ENCODE results near the gene SLCO1B3. TPM values are rescaled to one million over a fixed set of nuclear protein-coding genes. Genes with fewer than 3 reads are reported as not detected.
"Not testable (repeated sequence)": the region's sequence is repeated elsewhere in the genome, so short reads cannot be mapped to it uniquely, and the experiment has no call there.

SLCO1B3 gene
- not detected for total RNA-seq

GRCh38 chr12:20810487-20810886, at the start of gene SLCO1B3:
Gene SLCO1B3, plus strand, starts transcription at chr12:20810705. Its CDS starts 5,034 bp downstream, at chr12:20815739.
- no peaks in the 10 kb centered on the region for H3K9me3 Mint-ChIP-seq
- H3K27ac Mint-ChIP-seq = no peak within 1 kb of the TSS
- H3K36me3 Mint-ChIP-seq = no peaks in the 10 kb centered on the region
- ATAC-seq = no peak
- no peak for DNase-seq (ENCODE audit: low spot score in 2 of 2)

GRCh38 chr12:20777420-20777819, 33.1 kb upstream of the SLCO1B3 start:
- DNase-seq (ENCODE audit: low spot score in 2 of 2) = no peak
- no peak for ATAC-seq
- Mint-ChIP-seq H3K36me3 (no peaks in the 10 kb centered on the region), H3K27ac (no peak overlapping the region), H3K9me3 (peaks cover 0 to 12% of the 10 kb centered on the region in 2 donors)

- H3K9me3 Mint-ChIP-seq = peaks cover 0 to 12% of the 10 kb centered on the region in 2 donors
- no peak for DNase-seq (ENCODE audit: low spot score in 2 of 2)
- ATAC-seq = no peak
- H3K36me3 Mint-ChIP-seq = no peaks in the 10 kb centered on the region
- H3K27ac Mint-ChIP-seq = no peak overlapping the region
Observed at GRCh38 chr12:20778969-20779368, 31.5 kb upstream of the SLCO1B3 start.

GRCh38 chr12:20779971-20780370, 30.5 kb upstream of the SLCO1B3 start:
- not testable (repeated sequence) for H3K36me3 Mint-ChIP-seq; H3K27ac Mint-ChIP-seq; DNase-seq (ENCODE audit: low spot score in 2 of 2); ATAC-seq
- H3K9me3 Mint-ChIP-seq = peaks cover 0 to 12% of the 10 kb centered on the region in 2 donors

GRCh38 chr12:20783796-20784357, 26.6 kb upstream of the SLCO1B3 start:
- not testable (repeated sequence) for DNase-seq (ENCODE audit: low spot score in 2 of 2); H3K36me3 Mint-ChIP-seq; H3K27ac Mint-ChIP-seq; ATAC-seq; H3K9me3 Mint-ChIP-seq

GRCh38 chr12:20792971-20793370, 17.5 kb upstream of the SLCO1B3 start:
- DNase-seq (ENCODE audit: low spot score in 2 of 2) = no peak
- no peak for ATAC-seq
- H3K9me3 Mint-ChIP-seq = peaks cover 8 to 10% of the 10 kb centered on the region in 2 donors
- H3K27ac Mint-ChIP-seq = no peak overlapping the region
- no peaks in the 10 kb centered on the region for H3K36me3 Mint-ChIP-seq

- Mint-ChIP-seq H3K36me3 (no peaks in the 10 kb centered on the region), H3K9me3 (peaks cover 0 to 3% of the 10 kb centered on the region in 2 donors), H3K27ac (no peak overlapping the region)
- DNase-seq (ENCODE audit: low spot score in 2 of 2) (no peak), ATAC-seq (no peak)
Observed at GRCh38 chr12:20798554-20798953, 12.0 kb upstream of the SLCO1B3 start.

GRCh38 chr12:20800160-20800559, 10.3 kb upstream of the SLCO1B3 start:
- no peaks in the 10 kb centered on the region for H3K9me3 Mint-ChIP-seq
- H3K36me3 Mint-ChIP-seq = no peaks in the 10 kb centered on the region
- no peak for DNase-seq (ENCODE audit: low spot score in 2 of 2)
- no peak for ATAC-seq
- no peak overlapping the region for H3K27ac Mint-ChIP-seq

- DNase-seq (ENCODE audit: low spot score in 2 of 2) (no peak), ATAC-seq (no peak)
- Mint-ChIP-seq H3K9me3 (no peaks in the 10 kb centered on the region), H3K27ac (no peak overlapping the region), H3K36me3 (no peaks in the 10 kb centered on the region)
Observed at GRCh38 chr12:20801035-20801434, 9.5 kb upstream of the SLCO1B3 start.

GRCh38 chr12:20805921-20806320, 4.6 kb upstream of the SLCO1B3 start:
- Mint-ChIP-seq H3K9me3 (no peaks in the 10 kb centered on the region), H3K36me3 (no peaks in the 10 kb centered on the region), H3K27ac (no peak overlapping the region)
- no peak for DNase-seq (ENCODE audit: low spot score in 2 of 2)
- no peak for ATAC-seq

- no peaks in the 10 kb centered on the region for H3K36me3 Mint-ChIP-seq
- H3K27ac Mint-ChIP-seq = no peak overlapping the region
- H3K9me3 Mint-ChIP-seq = no peaks in the 10 kb centered on the region
- ATAC-seq = no peak
- no peak for DNase-seq (ENCODE audit: low spot score in 2 of 2)
Observed at GRCh38 chr12:20807192-20808080, 3.1 kb upstream of the SLCO1B3 start.

- Mint-ChIP-seq H3K9me3 (no peaks in the 10 kb centered on the region), H3K36me3 (no peaks in the 10 kb centered on the region), H3K27ac (no peak overlapping the region)
- DNase-seq (ENCODE audit: low spot score in 2 of 2) (no peak), ATAC-seq (no peak)
Observed at GRCh38 chr12:20808521-20808920, 2.0 kb upstream of the SLCO1B3 start.

- DNase-seq (ENCODE audit: low spot score in 2 of 2) (no peak), ATAC-seq (no peak)
- Mint-ChIP-seq H3K36me3 (no peaks in the 10 kb centered on the region), H3K9me3 (peaks cover 15 to 24% of the 10 kb centered on the region in 2 donors), H3K27ac (no peak overlapping the region)
Observed at GRCh38 chr12:20815574-20815973, 5.1 kb downstream of the SLCO1B3 start.

GRCh38 chr12:20822415-20822814, 11.9 kb downstream of the SLCO1B3 start:
- ATAC-seq (no peak), DNase-seq (ENCODE audit: low spot score in 2 of 2) (no peak)
- Mint-ChIP-seq H3K9me3 (peaks cover 23 to 32% of the 10 kb centered on the region in 2 donors), H3K27ac (no peak overlapping the region), H3K36me3 (no peaks in the 10 kb centered on the region)

GRCh38 chr12:20822925-20823324, 12.4 kb downstream of the SLCO1B3 start:
- no peak for DNase-seq (ENCODE audit: low spot score in 2 of 2)
- H3K27ac Mint-ChIP-seq = no peak overlapping the region
- ATAC-seq = no peak
- H3K9me3 Mint-ChIP-seq = peaks cover 23 to 34% of the 10 kb centered on the region in 2 donors
- H3K36me3 Mint-ChIP-seq = no peaks in the 10 kb centered on the region

GRCh38 chr12:20829919-20830318, 19.4 kb downstream of the SLCO1B3 start:
- DNase-seq (ENCODE audit: low spot score in 2 of 2) (no peak), ATAC-seq (no peak)
- H3K9me3 Mint-ChIP-seq = peaks cover 0 to 3% of the 10 kb centered on the region in 2 donors
- no peak overlapping the region for H3K27ac Mint-ChIP-seq
- H3K36me3 Mint-ChIP-seq = no peaks in the 10 kb centered on the region

GRCh38 chr12:20830456-20830855, 20.0 kb downstream of the SLCO1B3 start:
- Mint-ChIP-seq H3K27ac (no peak overlapping the region), H3K36me3 (no peaks in the 10 kb centered on the region), H3K9me3 (peaks cover 3 to 7% of the 10 kb centered on the region in 2 donors)
- DNase-seq (ENCODE audit: low spot score in 2 of 2) (no peak), ATAC-seq (no peak)

- DNase-seq (ENCODE audit: low spot score in 2 of 2) (no peak), ATAC-seq (no peak)
- H3K27ac Mint-ChIP-seq = no peak overlapping the region
- H3K9me3 Mint-ChIP-seq = peaks cover 5 to 7% of the 10 kb centered on the region in 2 donors
- H3K36me3 Mint-ChIP-seq = no peaks in the 10 kb centered on the region
Observed at GRCh38 chr12:20832911-20833310, 22.4 kb downstream of the SLCO1B3 start.
